Occipital lobe (tissue), 2 donors: ENCODE data around the gene PAGE2B. TPM values are rescaled to one million over a fixed set of nuclear protein-coding genes. Genes with fewer than 3 reads are reported as not detected.
"Not testable (repeated sequence)": the region's sequence is repeated elsewhere in the genome, so short reads cannot be mapped to it uniquely, and the experiment has no call there.

Experiments
- DNase-seq: peaks from one replicate; lab custom pipeline; 2025; lab: John Stamatoyannopoulos, UW
- total RNA-seq: library from RNA; depleted of rRNA; stranded (reverse); fragments of >200 nt; gene quantifications from one replicate; pipeline ENCODE4 v1.2.3, GENCODE V29; 2014

Gene PAGE2B
- total RNA-seq, 1 donor from 2014 or later, result not detected

GRCh38 chrX:55109306-55109705 is 34.5 kb downstream of the PAGE2B start:
- no peak for DNase-seq

DNA sequence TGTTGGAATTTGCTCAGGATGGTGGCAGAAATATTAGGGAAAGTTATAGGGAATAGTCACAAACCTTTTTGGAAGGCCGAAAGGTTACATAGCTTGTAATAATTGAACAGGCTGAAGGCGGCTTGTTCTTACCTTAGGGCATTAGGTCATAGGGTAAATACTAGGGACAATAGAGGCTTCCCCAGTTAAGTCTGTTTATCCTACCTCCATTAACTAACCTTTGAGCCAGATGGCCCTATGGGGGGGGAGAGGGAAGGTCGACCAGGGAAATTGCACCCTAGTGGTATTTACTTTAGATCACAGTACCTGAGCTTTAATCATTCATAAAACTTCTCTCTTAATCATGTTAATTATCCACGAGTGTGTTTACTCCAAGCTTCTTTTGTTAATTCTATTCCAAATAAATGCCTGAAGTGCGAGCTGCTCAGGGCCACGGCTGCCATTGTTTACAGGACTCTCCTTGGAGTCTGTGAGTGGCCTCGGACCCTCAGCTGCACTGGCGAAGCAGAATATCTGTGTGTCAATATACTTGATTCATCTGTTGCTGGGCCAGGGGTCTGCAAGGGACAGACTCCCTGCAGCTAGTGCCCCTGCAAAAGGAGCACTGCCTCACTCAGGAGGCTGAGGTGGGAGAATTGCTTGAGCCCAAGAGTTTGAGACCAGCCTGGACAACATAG is 36.9 kb downstream of the PAGE2B start:
- no peak for DNase-seq

GRCh38 chrX:55116589-55116988 is 41.8 kb downstream of the PAGE2B start:
- DNase-seq, result not testable (repeated sequence)

- DNase-seq, result no peak
Observed at GRCh38 chrX:55118574-55118973, 43.7 kb downstream of the PAGE2B start.

DNA sequence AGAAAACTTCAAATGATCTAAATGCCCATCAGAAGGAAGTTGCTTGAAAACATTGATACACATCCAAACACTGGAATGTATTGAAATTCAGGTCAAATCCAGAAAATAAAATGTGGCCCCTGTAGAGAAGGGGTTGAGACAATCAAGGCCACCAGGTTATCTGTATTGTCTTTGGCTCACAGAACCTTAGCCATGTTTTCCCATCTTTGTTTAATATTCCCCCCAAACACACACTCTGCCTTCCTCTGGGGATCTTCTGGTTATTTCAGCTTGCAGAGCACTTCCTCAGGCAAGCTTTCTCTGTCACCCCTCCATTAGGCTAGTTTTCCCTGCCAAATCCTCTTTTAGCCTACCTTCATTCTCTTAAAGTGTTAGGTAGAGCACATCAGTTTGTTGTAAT is 44.4 kb downstream of the PAGE2B start:
- DNase-seq, result no peak

DNA sequence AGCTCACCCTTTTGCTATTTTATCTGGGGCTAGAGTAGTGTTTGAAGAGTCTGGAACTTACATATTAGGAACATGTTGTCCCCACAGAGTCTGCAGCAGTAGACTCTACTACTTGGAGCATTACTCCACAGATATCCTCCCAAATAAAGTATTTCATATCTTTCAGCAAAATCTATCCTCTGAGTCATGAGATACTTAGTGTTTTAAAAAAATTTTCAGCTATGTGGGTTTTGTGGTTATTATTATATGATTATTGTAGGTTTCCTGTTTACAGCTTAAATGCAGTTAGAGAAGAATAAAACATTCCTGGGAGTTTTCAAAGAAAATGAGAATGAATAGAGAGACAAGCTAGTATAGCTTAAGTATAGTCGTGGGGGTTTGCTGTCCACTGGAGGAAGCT is 44.9 kb downstream of the PAGE2B start:
- DNase-seq, result no peak

DNA sequence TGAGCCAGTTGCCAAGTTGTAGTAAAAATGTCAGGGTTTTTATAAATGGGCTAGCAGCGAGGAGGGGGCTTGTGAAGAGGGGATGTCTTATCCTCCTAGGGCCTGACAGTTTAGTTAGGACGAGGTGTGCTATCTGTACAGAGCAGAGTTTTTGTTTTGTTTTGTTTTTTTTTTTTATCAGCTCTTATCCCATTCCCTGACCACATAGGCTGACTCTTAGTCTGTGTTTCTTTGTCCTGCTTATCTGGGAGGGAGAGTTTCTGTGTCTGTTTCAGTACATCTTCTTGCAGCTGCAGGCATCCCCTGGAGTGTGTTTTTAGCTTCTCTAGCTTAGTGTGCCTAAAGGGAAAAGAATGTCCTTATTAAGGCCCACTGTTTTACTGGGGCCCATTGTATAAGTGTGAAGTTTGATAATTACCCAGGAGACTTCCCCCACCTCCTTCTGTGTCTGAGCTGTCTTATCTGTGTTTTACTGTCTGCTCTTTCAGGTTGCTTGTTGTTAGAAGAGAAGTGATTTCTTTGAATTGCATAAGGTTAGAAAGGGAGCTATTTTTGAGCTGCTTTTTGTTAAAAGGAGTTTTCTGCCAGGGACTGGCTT is 46.0 kb downstream of the PAGE2B start:
- no peak for DNase-seq

DNA sequence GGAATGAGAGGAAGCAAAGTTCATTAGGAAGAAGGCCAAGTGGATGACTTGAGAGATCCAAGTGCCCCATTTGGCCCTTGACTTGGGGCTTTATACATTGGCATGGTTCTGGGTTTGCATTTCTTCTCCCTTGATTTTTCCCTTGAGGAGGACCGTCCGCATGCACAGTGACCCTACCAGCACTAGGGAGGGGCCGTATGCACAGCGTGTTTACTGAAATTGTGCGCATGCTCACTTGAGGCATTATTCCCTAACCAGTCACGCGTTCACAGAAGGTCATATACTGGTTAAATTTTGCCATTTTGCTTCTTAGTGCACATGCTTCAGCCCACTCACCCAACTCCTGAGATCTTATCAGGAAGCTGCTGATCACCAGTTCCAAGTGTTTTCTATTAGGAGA is 49.1 kb downstream of the PAGE2B start:
- no peak for DNase-seq

- no peak for DNase-seq
Observed at GRCh38 chrX:55127692-55128091, 52.9 kb downstream of the PAGE2B start.

Other genes starting within 250 kb of the PAGE2B start
- gene TRO, start 154.2 kb upstream of the PAGE2B start, total RNA-seq, result 76.1 TPM
- not detected for gene PFKFB1, start 80.8 kb upstream of the PAGE2B start, total RNA-seq
- gene APEX2, start 74.7 kb upstream of the PAGE2B start, total RNA-seq, result 1.4 TPM
- gene ALAS2, start 44.1 kb upstream of the PAGE2B start, total RNA-seq, result 32.0 TPM
- not detected for gene PAGE2, start 14.0 kb downstream of the PAGE2B start, total RNA-seq
- not detected for gene PAGE5, start 145.3 kb downstream of the PAGE2B start, total RNA-seq
- gene PAGE3, start 189.9 kb downstream of the PAGE2B start, total RNA-seq, result not detected